Measurements from ENCODE around the gene FUT2.

Gene FUT2

DNA sequence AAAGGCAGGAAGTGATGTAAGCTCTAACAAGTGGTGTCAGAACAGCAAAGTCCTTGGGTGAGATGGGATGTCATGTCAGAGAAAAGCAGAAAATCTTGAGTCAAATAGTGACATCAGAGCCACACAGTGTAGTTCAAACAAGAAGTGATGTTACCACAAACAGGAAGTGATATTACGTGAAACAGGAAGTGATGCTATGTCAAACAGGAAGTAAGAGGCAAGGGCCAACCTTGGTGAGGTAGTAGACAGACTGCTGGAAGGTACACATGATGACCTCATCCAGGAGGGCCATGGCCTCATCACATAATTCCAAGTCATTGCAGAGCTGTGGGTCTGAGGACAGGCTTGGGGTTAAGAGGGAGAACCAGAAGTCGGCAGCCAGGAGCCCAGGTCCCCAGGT lies 30.8 kb downstream of the FUT2 start:
- in situ Hi-C loops (cut with HindIII; ENCODE audit: low pct_unique_long_range_greater_than_20kb, low sequenced_read_pairs), result no loop called here
- no peak for TF ChIP-seq JUND (IDR thresholded peaks at IDR 0.05; ENCODE audit: low read depth)
- DNase-seq (ENCODE audit: low read depth in 1 of 2, low spot score in 1 of 2), result no peak

DNA sequence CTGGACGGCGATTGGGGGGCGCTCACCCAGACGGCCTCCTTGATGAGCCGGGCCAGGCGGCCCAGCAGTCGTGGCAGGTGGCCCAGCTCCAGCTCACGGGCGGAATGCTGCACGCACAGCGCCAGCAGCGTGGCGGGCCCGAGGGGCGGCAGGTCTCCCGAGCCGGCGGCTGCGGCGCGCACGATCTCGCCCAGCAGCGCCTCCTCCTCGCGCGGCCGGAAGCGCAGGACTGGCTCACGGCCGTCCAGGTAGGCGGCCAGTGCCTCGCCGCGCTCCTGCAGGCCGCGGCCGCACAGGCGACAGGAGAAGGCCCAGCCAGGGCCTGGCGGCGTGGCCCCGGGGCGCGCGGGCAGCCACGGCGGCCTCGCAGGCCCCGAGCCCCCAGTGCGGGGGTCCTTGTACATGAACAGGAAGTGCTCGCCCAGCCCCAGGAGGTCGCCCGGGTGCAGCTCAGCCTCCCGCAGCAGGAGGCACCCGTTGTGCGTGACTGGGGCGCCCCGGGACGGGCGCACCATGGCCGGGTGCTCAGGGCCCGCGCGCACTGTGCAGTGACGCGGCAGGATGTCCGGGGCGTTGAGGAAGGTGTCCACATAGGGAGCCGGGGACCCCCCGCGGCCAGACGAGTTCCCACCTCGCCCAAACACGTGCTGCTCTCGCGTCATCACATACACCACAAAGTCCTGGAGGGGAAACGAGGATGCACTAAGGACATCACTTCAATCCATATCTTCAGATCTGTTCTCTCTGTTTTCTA lies 33.3 kb downstream of the FUT2 start:
- in situ Hi-C loops (cut with HindIII; ENCODE audit: low pct_unique_long_range_greater_than_20kb, low sequenced_read_pairs), result no loop called here
- TF ChIP-seq JUND (IDR thresholded peaks at IDR 0.05; ENCODE audit: low read depth), result no peak
- DNase-seq (ENCODE audit: low read depth in 1 of 2, low spot score in 1 of 2), result no peak

DNA sequence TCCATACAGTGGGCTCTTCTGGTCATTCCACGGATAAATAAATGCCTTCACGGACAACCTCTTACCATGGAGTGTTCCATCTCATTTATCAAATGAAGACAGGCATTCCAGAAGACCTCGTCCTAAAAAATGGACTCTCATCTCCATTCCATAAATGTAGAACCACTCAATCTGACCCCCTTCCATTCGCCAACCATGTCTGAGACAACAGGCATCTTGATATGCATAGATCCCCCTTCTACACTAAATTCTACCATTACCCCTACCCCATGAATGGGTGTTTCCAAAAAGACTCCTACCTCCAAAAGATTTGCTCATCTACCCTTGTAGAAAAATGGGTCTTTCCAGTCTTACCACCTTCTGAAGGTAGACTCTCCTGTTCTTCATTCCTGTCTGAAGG lies 35.7 kb downstream of the FUT2 start:
- DNase-seq (ENCODE audit: low read depth in 1 of 2, low spot score in 1 of 2), result no peak
- no peak for TF ChIP-seq JUND (IDR thresholded peaks at IDR 0.05; ENCODE audit: low read depth)
- in situ Hi-C loops (cut with HindIII; ENCODE audit: low pct_unique_long_range_greater_than_20kb, low sequenced_read_pairs), result no loop called here

GRCh38 chr19:48734625-48735024 lies 38.9 kb downstream of the FUT2 start:
- in situ Hi-C loops (cut with HindIII; ENCODE audit: low pct_unique_long_range_greater_than_20kb, low sequenced_read_pairs), result no loop called here
- no peak for TF ChIP-seq JUND (IDR thresholded peaks at IDR 0.05; ENCODE audit: low read depth)
- no peak for DNase-seq (ENCODE audit: low read depth in 1 of 2, low spot score in 1 of 2)

DNA sequence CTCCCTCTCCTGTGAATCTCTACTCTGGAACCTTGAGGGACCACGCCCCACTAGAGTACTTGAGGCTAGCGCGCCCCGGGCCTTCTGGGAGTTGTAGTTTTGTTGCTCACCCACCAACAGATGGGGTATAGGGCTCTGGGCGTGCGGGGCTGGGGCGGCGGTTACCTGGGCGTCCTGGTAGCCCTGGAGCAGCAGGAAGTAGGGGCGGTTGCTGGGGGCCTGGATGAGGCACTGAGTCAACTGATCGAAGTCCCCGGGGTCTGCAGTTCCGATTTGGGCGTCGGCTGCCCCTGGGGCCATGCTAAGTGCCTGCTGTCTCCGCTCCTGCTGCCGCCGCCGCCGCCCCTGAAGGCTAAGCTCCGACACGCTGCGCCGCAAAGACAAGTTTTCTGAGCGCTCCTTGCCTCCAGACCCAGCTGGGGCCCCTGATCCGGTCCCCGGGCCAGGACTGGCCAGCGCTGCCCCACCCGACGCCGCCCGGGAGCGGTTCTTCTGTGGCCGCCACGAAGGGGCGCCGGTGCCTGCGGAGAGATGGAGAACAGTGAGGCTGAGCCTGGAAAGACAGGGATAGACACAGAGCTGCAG lies 39.4 kb downstream of the FUT2 start:
- no peak for TF ChIP-seq JUND (IDR thresholded peaks at IDR 0.05; ENCODE audit: low read depth)
- DNase-seq (ENCODE audit: low read depth in 1 of 2, low spot score in 1 of 2), result no peak
- in situ Hi-C loops (cut with HindIII; ENCODE audit: low pct_unique_long_range_greater_than_20kb, low sequenced_read_pairs), result no loop called here

GRCh38 chr19:48737360-48737998 lies 41.7 kb downstream of the FUT2 start:
- DNase-seq (ENCODE audit: low read depth in 1 of 2, low spot score in 1 of 2), result no peak
- in situ Hi-C loops (cut with HindIII; ENCODE audit: low pct_unique_long_range_greater_than_20kb, low sequenced_read_pairs), result no loop called here
- no peak for TF ChIP-seq JUND (IDR thresholded peaks at IDR 0.05; ENCODE audit: low read depth)

DNA sequence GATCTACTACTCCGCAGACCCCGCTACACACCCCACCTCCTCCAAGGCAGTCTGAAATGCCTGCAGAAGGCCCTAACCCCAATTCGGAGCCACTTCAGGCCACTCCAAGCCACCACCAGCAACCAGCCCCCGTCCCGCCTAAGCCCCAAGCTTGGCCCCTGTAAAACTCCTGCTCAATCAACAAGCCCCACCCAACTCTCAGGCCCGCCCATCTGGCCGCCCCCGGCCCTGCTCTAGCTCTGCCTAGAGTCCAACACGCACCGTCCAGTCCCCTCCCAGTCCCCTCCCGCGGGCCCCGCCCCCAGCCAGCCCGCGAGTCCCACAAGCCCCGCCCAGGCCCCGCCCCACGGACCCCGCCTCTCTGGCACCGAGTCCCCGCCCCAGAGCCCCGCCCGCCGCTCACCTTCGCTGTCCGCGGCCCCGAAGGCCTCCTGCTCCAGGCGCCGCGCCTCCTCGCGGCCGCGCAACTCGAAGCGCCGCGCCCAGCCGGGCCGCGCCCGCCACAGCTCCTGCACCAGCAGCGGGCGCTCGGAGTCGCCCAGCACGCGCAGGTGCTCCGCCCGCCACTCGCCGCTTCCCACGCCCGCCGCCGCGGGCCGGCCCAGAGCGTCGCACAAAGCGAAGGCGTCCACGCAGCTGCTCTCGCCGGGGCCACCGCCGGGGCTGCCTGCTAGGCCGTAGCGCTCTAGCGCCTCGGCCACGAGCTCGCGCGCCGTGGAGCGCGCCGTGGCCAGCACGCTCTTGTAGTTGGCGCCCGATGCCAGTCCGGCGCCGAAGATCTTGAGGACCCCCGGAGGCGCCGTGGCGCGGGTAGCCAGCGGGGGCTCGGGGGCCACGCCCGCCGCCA lies 43.0 kb downstream of the FUT2 start:
- no peak for TF ChIP-seq JUND (IDR thresholded peaks at IDR 0.05; ENCODE audit: low read depth)
- in situ Hi-C loops (cut with HindIII; ENCODE audit: low pct_unique_long_range_greater_than_20kb, low sequenced_read_pairs), result no loop called here
- DNase-seq (ENCODE audit: low read depth in 1 of 2, low spot score in 1 of 2), result peak; percentile 84 to 92

DNA sequence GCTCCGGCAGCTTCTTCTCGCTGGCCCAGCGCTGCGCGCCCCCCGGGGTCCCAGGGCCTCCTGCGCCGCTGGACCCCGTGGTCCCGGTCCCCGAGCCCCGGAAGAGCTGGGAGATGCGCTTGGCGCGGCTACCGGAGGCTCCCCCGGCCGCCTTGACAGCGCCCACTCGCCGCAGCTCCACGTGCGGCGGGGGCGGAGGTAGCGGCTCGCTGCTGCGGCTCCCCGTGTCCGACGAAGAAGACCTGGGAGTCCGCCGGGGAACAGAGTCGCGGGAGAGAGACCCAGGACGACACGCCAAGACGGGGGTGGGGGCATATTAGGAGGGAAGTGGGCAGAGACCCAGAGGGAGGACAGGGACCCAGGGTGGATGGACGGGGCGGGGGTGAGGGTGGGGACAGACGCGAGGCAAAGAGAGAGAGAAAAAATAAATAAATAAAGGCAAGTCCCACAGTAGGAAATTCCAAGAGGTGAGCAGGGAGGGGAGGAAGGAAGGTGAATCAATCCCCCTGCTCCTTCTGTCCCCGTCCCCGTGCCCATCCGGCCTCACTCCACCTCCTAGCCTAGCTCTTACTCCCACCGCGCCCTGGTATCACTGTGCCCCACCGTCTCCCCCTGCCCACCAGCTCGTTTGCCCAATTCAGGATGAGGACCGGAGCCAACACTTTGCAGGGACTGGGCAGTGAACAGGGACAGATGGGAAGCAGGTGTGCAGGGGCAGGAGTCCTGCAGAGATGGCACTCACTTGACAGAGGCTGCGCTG lies 43.8 kb downstream of the FUT2 start:
- in situ Hi-C loops (cut with HindIII; ENCODE audit: low pct_unique_long_range_greater_than_20kb, low sequenced_read_pairs), result no loop called here
- DNase-seq (ENCODE audit: low read depth in 1 of 2, low spot score in 1 of 2), result no peak
- no peak for TF ChIP-seq JUND (IDR thresholded peaks at IDR 0.05; ENCODE audit: low read depth)

GRCh38 chr19:48740164-48740972 lies 44.6 kb downstream of the FUT2 start, which contains the start of gene RASIP1:
RASIP1 (minus strand) TSS chr19:48740610; CDS start chr19:48740282, 328 bp downstream.
- TF ChIP-seq JUND (IDR thresholded peaks at IDR 0.05; ENCODE audit: low read depth), result no peak
- no peak for DNase-seq (ENCODE audit: low read depth in 1 of 2, low spot score in 1 of 2)
- in situ Hi-C loops (cut with HindIII; ENCODE audit: low pct_unique_long_range_greater_than_20kb, low sequenced_read_pairs), result no loop called here

DNA sequence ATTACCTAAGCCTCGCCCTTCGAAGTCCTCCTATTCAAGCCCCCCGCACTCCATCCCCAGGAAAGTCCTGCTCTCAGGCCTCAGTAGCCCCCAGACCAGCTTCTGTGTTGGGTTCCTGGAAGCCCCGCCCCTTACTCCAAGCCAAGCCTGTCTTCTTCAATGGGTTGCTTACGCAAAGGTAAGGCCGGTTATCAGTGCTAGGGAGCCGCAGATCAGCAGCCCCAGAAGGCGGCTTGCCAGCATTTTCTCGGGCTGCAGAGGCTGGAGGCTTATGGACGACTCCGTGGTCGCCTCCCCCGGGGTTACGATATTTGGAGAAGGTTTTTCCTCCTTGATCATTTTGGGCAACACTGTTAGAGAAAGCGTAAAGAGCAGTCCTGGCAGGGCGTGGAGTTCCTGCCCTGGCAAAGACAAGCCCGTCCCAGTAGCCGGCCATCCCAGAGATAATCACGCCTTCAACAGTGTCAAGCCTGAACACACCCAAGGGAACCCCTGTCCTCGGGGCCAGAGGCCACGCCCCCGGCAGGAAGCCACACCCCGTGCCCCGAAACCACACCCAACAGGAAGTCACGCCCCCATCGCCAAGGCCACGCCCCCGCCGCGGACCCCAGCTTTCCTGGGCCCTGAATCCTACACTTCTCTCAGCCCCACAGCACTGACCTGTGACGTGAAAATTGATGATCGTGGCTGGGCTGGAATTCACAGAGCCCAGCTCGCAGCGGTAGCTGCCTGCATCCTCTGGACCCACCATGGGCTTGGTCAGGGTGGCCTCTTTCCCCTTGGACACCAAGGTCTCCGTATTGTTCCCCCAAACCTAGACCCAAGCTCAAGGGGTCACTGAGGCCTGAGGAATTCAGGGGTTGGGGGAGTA lies 45.6 kb downstream of the FUT2 start:
- TF ChIP-seq JUND (IDR thresholded peaks at IDR 0.05; ENCODE audit: low read depth), result no peak
- DNase-seq (ENCODE audit: low read depth in 1 of 2, low spot score in 1 of 2), result peak in 1 of 2 experiments; percentile 44
- in situ Hi-C loops (cut with HindIII; ENCODE audit: low pct_unique_long_range_greater_than_20kb, low sequenced_read_pairs), result no loop called here
